ENCODE measurements around the gene TRAF1.

DNA sequence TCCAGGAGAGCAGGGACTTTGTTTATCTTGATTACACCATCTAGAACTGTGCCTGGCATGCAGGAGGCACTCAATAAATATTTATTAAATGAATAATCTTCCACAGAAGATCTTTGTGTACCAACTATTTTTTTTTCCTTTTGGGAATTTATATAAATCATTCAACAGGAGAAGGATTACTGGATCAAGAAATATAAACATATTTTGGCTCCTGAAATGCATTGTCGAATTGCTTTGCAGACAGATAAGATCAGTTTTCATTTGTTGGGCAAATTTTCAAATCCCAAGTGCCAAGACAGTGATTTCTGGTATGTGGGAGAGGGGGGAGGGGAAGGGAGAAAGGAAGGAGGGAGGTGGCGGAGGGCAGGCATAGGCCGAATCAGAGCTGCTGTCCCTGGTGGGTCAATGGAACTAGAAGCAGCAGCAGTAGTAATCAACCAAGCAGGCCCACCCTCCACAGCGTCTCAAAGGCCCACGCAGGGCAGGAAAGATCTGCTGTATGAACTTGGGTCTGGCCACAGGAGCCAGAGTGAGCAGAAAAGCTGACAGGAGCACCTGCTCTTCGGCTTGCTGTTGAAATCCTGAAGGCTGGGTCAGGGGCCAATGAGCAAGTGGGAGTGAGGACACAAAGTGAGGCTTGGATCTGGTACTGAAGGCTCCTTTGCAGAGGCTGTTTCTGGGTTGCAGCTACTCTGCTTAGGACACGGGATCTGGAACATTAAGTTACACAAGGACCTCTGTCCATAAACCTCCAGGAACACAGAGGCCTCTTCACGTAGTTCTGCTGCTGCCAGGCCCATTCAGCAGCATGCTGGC is 15.8 kb upstream of the TRAF1 start:
- TF ChIP-seq, protein P1, sequence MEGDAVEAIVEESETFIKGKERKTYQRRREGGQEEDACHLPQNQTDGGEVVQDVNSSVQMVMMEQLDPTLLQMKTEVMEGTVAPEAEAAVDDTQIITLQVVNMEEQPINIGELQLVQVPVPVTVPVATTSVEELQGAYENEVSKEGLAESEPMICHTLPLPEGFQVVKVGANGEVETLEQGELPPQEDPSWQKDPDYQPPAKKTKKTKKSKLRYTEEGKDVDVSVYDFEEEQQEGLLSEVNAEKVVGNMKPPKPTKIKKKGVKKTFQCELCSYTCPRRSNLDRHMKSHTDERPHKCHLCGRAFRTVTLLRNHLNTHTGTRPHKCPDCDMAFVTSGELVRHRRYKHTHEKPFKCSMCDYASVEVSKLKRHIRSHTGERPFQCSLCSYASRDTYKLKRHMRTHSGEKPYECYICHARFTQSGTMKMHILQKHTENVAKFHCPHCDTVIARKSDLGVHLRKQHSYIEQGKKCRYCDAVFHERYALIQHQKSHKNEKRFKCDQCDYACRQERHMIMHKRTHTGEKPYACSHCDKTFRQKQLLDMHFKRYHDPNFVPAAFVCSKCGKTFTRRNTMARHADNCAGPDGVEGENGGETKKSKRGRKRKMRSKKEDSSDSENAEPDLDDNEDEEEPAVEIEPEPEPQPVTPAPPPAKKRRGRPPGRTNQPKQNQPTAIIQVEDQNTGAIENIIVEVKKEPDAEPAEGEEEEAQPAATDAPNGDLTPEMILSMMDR (IDR thresholded peaks at IDR 0.05; ENCODE audit: insufficient read depth, low read length, poor library complexity, severe bottlenecking), result no peak
- no peak for TF ChIP-seq EZH2phosphoT487 (conservative IDR thresholded peaks at IDR 0.05; ENCODE audit: low read length)

Data from SU-DHL-6 (cell line).